Measurements from ENCODE around the gene LGALS3BP. TPM values are rescaled to one million over a fixed set of nuclear protein-coding genes. Genes with fewer than 3 reads are reported as not detected.

LGALS3BP gene
- total and polyA plus RNA-seq, 2 of the 8 experiments (the other 6 are each of a cell fraction or from before 2014, with no cell fraction given) = 56.1 to 61.6 TPM

- H3K4me2 ChIP-seq (ENCODE audit: insufficient read depth in 1 of 2, low read depth in 2 of 2, low read length in 2 of 2) = no peak overlapping the region
- H3K23me2 ChIP-seq (ENCODE audit: low read depth, low read length) = no peaks in the 10 kb centered on the region; the same call in 1 of the 2 replicates
- no peak overlapping the region for H3K14ac ChIP-seq (ENCODE audit: insufficient read length)
- no peak overlapping the region for H3K4me3 ChIP-seq (ENCODE audit: extremely low read depth in 1 of 4, insufficient read depth in 2 of 4, low read depth in 3 of 4, low read length in 4 of 4)
- H4K91ac ChIP-seq (replicated peaks; ENCODE audit: insufficient read length, low read length) = no peak overlapping the region
- peaks cover 44 to 63% of the 10 kb centered on the region in 2 experiments for H4K20me1 ChIP-seq (replicated peaks in 1 of 2; ENCODE audit: control insufficient read depth in 1 of 2, insufficient read depth in 2 of 2, low read length in 2 of 2)
- no peak overlapping the region for H2BK15ac ChIP-seq (ENCODE audit: low read length)
- no peak overlapping the region for H3K9ac ChIP-seq (replicated peaks in 1 of 4; ENCODE audit: extremely low read depth in 1 of 4, low read depth in 3 of 4, low read length in 3 of 4)
- no peak overlapping the region for H2BK20ac ChIP-seq (ENCODE audit: low read length)
- no peak for DNase-seq (ENCODE audit: low read depth in 1 of 2, low spot score in 2 of 2)
- H3K23ac ChIP-seq (ENCODE audit: insufficient read length) = no peak overlapping the region
- H4K8ac ChIP-seq (ENCODE audit: extremely low read depth, insufficient read depth, low read length) = no peak overlapping the region
- FAIRE-seq = no peak
- no peak overlapping the region for H3K4ac ChIP-seq (replicated peaks; ENCODE audit: insufficient read length, low read depth, low read length)
- no peak overlapping the region for H3K27ac ChIP-seq (ENCODE audit: low read depth, low read length)
- no peaks in the 10 kb centered on the region for H3K9me3 ChIP-seq (ENCODE audit: insufficient read depth in 2 of 2, low read depth in 1 of 2, low read length in 1 of 2)
- H3K79me2 ChIP-seq (ENCODE audit: control insufficient read depth in 1 of 2, insufficient read depth in 2 of 2, low read length in 2 of 2) = peaks cover 3 to 4% of the 10 kb centered on the region in 2 experiments; a peak in 1 of 4 replicates
- H2AK5ac ChIP-seq (ENCODE audit: low read depth, low read length) = no peak overlapping the region
- H4K5ac ChIP-seq (ENCODE audit: insufficient read length, low read depth, low read length) = no peak overlapping the region
- ChIA-PET POLR2A (ENCODE audit: partially characterized antibody) (no interaction called here), CTCF (ENCODE audit: partially characterized antibody) (interaction anchor here (1.6 to 2.0 kb wide), 2 partner anchors 31 to 135 kb away, joined by 3 to 7 read pairs; no protein-coding TSS in a partner anchor)
- peaks cover 0 to 4% (median 2%) of the 10 kb centered on the region in 4 experiments; a peak in 3 of 8 replicates for H3K36me3 ChIP-seq (ENCODE audit: control insufficient read depth in 2 of 4, insufficient read depth in 4 of 4, low read length in 3 of 4)
- peaks cover 9% of the 10 kb centered on the region for H3K79me1 ChIP-seq (ENCODE audit: low read depth, low read length)
- WGBS, 2 experiments (ENCODE audit: extremely low coverage in 1 of 2, insufficient coverage in 1 of 2, insufficient read length in 1 of 2, insufficient replicate concordance in 2 of 2, low coverage in 1 of 2, low lambda C conversion rate in 2 of 2, missing lambda C conversion rate in 1 of 2) = 81% methylated on average over 16 of the region's 19 CpGs; no CpG with 5 or more reads in 1 of the 2 experiments
- H2BK5ac ChIP-seq (ENCODE audit: low read depth, low read length) = no peak overlapping the region
- H3K27me3 ChIP-seq (replicated peaks in 1 of 4; ENCODE audit: control insufficient read depth in 3 of 4, extremely low read depth in 1 of 4, insufficient read depth in 3 of 4, low read length in 3 of 4) = peaks cover 22 to 55% (median 49%) of the 10 kb centered on the region in 4 experiments
- H3K4me1 ChIP-seq (replicated peaks in 1 of 4; ENCODE audit: control insufficient read depth in 3 of 4, insufficient read depth in 4 of 4, low read length in 3 of 4) = peaks cover 0 to 2% (median 0%) of the 10 kb centered on the region in 4 experiments; a peak in 2 of 7 replicates
- no peak overlapping the region for H2BK12ac ChIP-seq (ENCODE audit: low read depth, low read length)
- no peak overlapping the region for H3K56ac ChIP-seq (replicated peaks; ENCODE audit: insufficient read length, low read depth, low read length)
- no peak overlapping the region for H2AFZ ChIP-seq (ENCODE audit: low read length)
- no peak overlapping the region for H3K18ac ChIP-seq (ENCODE audit: extremely low read depth, low read length)
- H2BK120ac ChIP-seq (replicated peaks; ENCODE audit: low read depth, low read length) = no peak overlapping the region
- TF ChIP-seq CBX5 (IDR thresholded peaks at IDR 0.05; ENCODE audit: low read depth, low read length) = no peak
- no peak for TF ChIP-seq USF2 (IDR thresholded peaks at IDR 0.05; ENCODE audit: low read length)
- TF ChIP-seq JUND (IDR thresholded peaks at IDR 0.05; ENCODE audit: low read length) = no peak
- TF ChIP-seq POLR2AphosphoS5 (IDR thresholded peaks at IDR 0.05; ENCODE audit: low read depth, low read length) = no peak
- TF ChIP-seq CTCF (IDR thresholded peaks at IDR 0.05; ENCODE audit: control extremely low read depth in 1 of 3, insufficient read depth in 1 of 3, low read depth in 1 of 3, low read length in 3 of 3) = no peak
- no peak for TF ChIP-seq CHD1 (IDR thresholded peaks at IDR 0.05; ENCODE audit: low read depth, low read length)
- TF ChIP-seq MAX (IDR thresholded peaks at IDR 0.05) = no peak
- no peak for TF ChIP-seq SP2 (IDR thresholded peaks at IDR 0.05; ENCODE audit: low read length)
- no peak for TF ChIP-seq SP1 (IDR thresholded peaks at IDR 0.05; ENCODE audit: low read depth, low read length)
Observed at GRCh38 chr17:79001190-79002020, 21.7 kb upstream of the LGALS3BP start.

All from H1 (cell line).